ENCODE data around the gene PIGT. TPM values are rescaled to one million over a fixed set of nuclear protein-coding genes. Genes with fewer than 3 reads are reported as not detected.
"Not testable (repeated sequence)": the region's sequence is repeated elsewhere in the genome, so short reads cannot be mapped to it uniquely, and the experiment has no call there.

Gene PIGT
- total and polyA plus RNA-seq, 9 donors, result 30.0 to 172 (median 69.3) TPM

DNA sequence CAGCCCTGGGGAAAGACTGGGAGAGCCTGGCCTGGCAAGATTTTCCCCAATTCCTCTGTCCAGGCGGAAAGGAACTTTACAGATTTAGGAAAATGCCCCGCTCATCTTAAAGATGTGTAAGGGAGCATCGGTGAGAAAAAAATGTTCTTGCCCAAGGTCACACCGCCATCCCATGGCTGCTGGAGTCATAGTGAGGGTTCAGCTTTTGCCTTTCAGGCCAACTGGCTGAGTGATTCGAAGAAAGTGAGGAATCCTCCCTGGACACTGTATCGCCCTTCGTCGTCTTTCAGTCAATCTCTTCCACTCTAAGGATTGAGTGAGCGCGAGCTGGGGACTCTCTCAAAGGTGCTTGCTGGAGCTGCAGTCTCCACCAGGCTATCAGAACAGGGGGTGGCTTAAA is 55.0 kb downstream of the PIGT start:
- no peak overlapping the region for H3K27ac ChIP-seq
- no peaks in the 10 kb centered on the region for H3K36me3 ChIP-seq
- H3K4me1 ChIP-seq (ENCODE audit: insufficient read depth), result no peaks in the 10 kb centered on the region
- H3K4me3 ChIP-seq, result peak overlapping the region; percentile 43
- WGBS, 3 donors, result 8 to 15% (median 12%) methylated on average over 10 of the region's 10 CpGs
- no peak for DNase-seq
- no peaks in the 10 kb centered on the region for H3K9me3 ChIP-seq
- no peaks in the 10 kb centered on the region for H3K27me3 ChIP-seq
- intact Hi-C loops (cut with DNase I), result no loop called here
- TF ChIP-seq, protein P1, sequence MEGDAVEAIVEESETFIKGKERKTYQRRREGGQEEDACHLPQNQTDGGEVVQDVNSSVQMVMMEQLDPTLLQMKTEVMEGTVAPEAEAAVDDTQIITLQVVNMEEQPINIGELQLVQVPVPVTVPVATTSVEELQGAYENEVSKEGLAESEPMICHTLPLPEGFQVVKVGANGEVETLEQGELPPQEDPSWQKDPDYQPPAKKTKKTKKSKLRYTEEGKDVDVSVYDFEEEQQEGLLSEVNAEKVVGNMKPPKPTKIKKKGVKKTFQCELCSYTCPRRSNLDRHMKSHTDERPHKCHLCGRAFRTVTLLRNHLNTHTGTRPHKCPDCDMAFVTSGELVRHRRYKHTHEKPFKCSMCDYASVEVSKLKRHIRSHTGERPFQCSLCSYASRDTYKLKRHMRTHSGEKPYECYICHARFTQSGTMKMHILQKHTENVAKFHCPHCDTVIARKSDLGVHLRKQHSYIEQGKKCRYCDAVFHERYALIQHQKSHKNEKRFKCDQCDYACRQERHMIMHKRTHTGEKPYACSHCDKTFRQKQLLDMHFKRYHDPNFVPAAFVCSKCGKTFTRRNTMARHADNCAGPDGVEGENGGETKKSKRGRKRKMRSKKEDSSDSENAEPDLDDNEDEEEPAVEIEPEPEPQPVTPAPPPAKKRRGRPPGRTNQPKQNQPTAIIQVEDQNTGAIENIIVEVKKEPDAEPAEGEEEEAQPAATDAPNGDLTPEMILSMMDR (IDR thresholded peaks at IDR 0.05), result no peak
- TF ChIP-seq POLR2A (IDR thresholded peaks at IDR 0.05), result no peak
- TF ChIP-seq EP300 (IDR thresholded peaks at IDR 0.05), result no peak

DNA sequence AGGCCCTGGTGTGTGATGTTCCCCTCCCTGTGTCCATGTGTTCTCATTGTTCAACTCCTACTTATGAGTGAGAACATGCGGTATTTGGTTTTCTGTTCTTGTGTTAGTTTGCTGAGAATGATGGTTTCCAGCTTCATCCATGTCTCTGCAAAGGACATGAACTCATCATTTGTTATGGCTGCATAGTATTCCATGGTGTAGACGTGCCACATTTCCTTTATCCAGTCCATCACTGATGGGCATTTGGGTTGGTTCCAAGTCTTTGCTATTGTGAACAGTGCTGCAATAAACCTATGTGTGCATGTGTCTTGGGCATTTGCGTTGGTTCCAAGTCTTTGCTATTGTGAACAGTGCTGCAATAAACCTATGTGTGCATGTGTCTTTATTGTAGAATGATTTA is 56.3 kb downstream of the PIGT start:
- H3K27me3 ChIP-seq; H3K9me3 ChIP-seq; H3K4me1 ChIP-seq (ENCODE audit: insufficient read depth); DNase-seq; H3K27ac ChIP-seq; intact Hi-C loops (cut with DNase I); H3K4me3 ChIP-seq; H3K36me3 ChIP-seq: not testable (repeated sequence)
- 64 to 83% (median 67%) methylated on average over 3 of the region's 3 CpGs for WGBS, 3 donors

Small RNA genes lying within 50 kb of the gene (microRNA-seq; reads per million reads assigned to microRNA genes)
- gene MIR6812, result 0 to 0.16 (median 0) reads per million in 3 donors

Small RNA genes lying within 50 kb of the gene (small RNA-seq; reads per million reads assigned to genes)
- gene MIR6812, result not detected

Other genes with a start within 250 kb of the PIGT start
- under 1 TPM in 1 of 7 donors, not detected in 6; 0.92 TPM for gene PI3, start 241.2 kb upstream of the PIGT start, total RNA-seq
- under 1 TPM in 1 of 2 donors, not detected in 1; 0.30 TPM for gene PI3, start 241.2 kb upstream of the PIGT start, polyA plus RNA-seq
- not detected for gene SEMG1, start 209.1 kb upstream of the PIGT start, total RNA-seq
- not detected for gene SEMG1, start 209.1 kb upstream of the PIGT start, polyA plus RNA-seq
- not detected for gene SEMG2, start 194.8 kb upstream of the PIGT start, total RNA-seq
- not detected for gene SEMG2, start 194.8 kb upstream of the PIGT start, polyA plus RNA-seq
- gene SLPI, start 161.6 kb upstream of the PIGT start, total RNA-seq, result 100 to 1,000 TPM in 2 of 7 donors, 10 to 100 TPM in 3, 1 to 10 TPM in 1, not detected in 1; 4.0 to 622 (median 33.3) TPM
- 10 to 100 TPM; 16.6 to 45.5 TPM for gene SLPI, start 161.6 kb upstream of the PIGT start, polyA plus RNA-seq
- under 1 TPM in 2 of 7 donors, not detected in 5; 0.36 to 0.38 TPM for gene RBPJL, start 109.3 kb upstream of the PIGT start, total RNA-seq
- not detected for gene RBPJL, start 109.3 kb upstream of the PIGT start, polyA plus RNA-seq
- under 1 TPM in 1 of 7 donors, not detected in 6; 0.10 TPM for gene MATN4, start 107.8 kb upstream of the PIGT start, total RNA-seq
- not detected for gene MATN4, start 107.8 kb upstream of the PIGT start, polyA plus RNA-seq
- 100 to 1,000 TPM in 1 of 7 donors, 10 to 100 TPM in 6; 12.9 to 269 (median 45.9) TPM for gene SDC4, start 67.7 kb upstream of the PIGT start, total RNA-seq
- 10 to 100 TPM; 17.3 to 49.0 TPM for gene SDC4, start 67.7 kb upstream of the PIGT start, polyA plus RNA-seq
- gene SYS1, start 53.0 kb upstream of the PIGT start, total RNA-seq, result 10 to 100 TPM; 29.2 to 69.7 (median 32.8) TPM
- 10 to 100 TPM; 33.0 to 47.0 TPM for gene SYS1, start 53.0 kb upstream of the PIGT start, polyA plus RNA-seq
- gene TP53TG5, start 37.8 kb upstream of the PIGT start, total RNA-seq, result under 1 TPM in 2 of 7 donors, not detected in 5; 0.42 to 0.89 TPM
- gene TP53TG5, start 37.8 kb upstream of the PIGT start, polyA plus RNA-seq, result under 1 TPM in 1 of 2 donors, not detected in 1; 0.02 TPM
- 10 to 100 TPM; 18.4 to 51.3 (median 31.6) TPM for gene DBNDD2, start 7.9 kb upstream of the PIGT start, total RNA-seq
- 10 to 100 TPM; 36.1 to 63.2 TPM for gene DBNDD2, start 7.9 kb upstream of the PIGT start, polyA plus RNA-seq
- gene WFDC2, start 53.6 kb downstream of the PIGT start, total RNA-seq, result 100 to 1,000 TPM in 1 of 7 donors, 10 to 100 TPM in 4, 1 to 10 TPM in 2; 1.2 to 246 (median 18.9) TPM
- 1 to 10 TPM; 2.9 to 9.6 TPM for gene WFDC2, start 53.6 kb downstream of the PIGT start, polyA plus RNA-seq
- not detected for gene SPINT3, start 99.5 kb downstream of the PIGT start, total RNA-seq
- gene SPINT3, start 99.5 kb downstream of the PIGT start, polyA plus RNA-seq, result not detected
- gene WFDC6, start 123.3 kb downstream of the PIGT start, total RNA-seq, result not detected
- gene WFDC6, start 123.3 kb downstream of the PIGT start, polyA plus RNA-seq, result not detected
- gene EPPIN, start 131.3 kb downstream of the PIGT start, total RNA-seq, result 1 to 10 TPM in 1 of 7 donors, under 1 TPM in 1, not detected in 5; 0.30 to 1.1 TPM
- gene EPPIN, start 131.3 kb downstream of the PIGT start, polyA plus RNA-seq, result under 1 TPM; 0.21 to 0.38 TPM
- under 1 TPM in 1 of 7 donors, not detected in 6; 0.23 TPM for gene WFDC8, start 163.1 kb downstream of the PIGT start, total RNA-seq
- gene WFDC8, start 163.1 kb downstream of the PIGT start, polyA plus RNA-seq, result not detected
- gene WFDC10A, start 213.6 kb downstream of the PIGT start, total RNA-seq, result not detected
- not detected for gene WFDC10A, start 213.6 kb downstream of the PIGT start, polyA plus RNA-seq
- not detected for gene WFDC9, start 215.1 kb downstream of the PIGT start, total RNA-seq
- gene WFDC9, start 215.1 kb downstream of the PIGT start, polyA plus RNA-seq, result not detected